PC-3 (cell line): ENCODE results near the gene CACNA1D. TPM values are rescaled to one million over a fixed set of nuclear protein-coding genes. Genes with fewer than 3 reads are reported as not detected.

ENCODE experiments used
- ATAC-seq: fragments of 200-7000 bp; cut with Tn5 transposase; 2 replicates; pipeline ENCODE4 v1.9.1; 2020; ENCODE audit warnings: mild to moderate bottlenecking, moderate library complexity
- BruUV-seq: library from RNA; stranded (reverse); fragments of 400-500 nt; replicated peaks from 2 replicates; lab custom pipeline; 2021; lab: Mats Ljungman, UMichigan
- CTCF ChIA-PET: fragments of 300-600 bp; sonication (Branson Sonifier 250); formaldehyde crosslinking; loops from one replicate; lab custom pipeline; 2022; ENCODE audit warnings: antibody characterized with exemption; lab: Charles Lee
- POLR2A ChIA-PET: fragments of 300-600 bp; sonication (Branson Sonifier 250); formaldehyde crosslinking; loops from one replicate; lab custom pipeline; 2022; ENCODE audit warnings: antibody characterized with exemption; ENCODE audit not compliant: unreplicated experiment; lab: Charles Lee
- DNase-seq: peaks from one replicate; pipeline ENCODE4 v3.0.0-alpha.2; 2015
- H2AFZ ChIP-seq: fragments of 300-600 bp; sonication (generic); 2 replicates; pipeline ENCODE4 v1.6.0; 2016; ENCODE audit warnings: antibody characterized with exemption, low read length
- H3F3A ChIP-seq: fragments of 300-600 bp; sonication (generic); one replicate; pipeline ENCODE4 v1.6.0; 2017; ENCODE audit warnings: antibody characterized with exemption, low read length, control low read depth, mild to moderate bottlenecking; ENCODE audit not compliant: unreplicated experiment
- H3K27ac ChIP-seq: fragments of 300-600 bp; sonication (generic); 2 replicates; pipeline ENCODE4 v1.5.1; 2016; ENCODE audit warnings: mild to moderate bottlenecking, low read length
- H3K27me3 ChIP-seq: fragments of 300-600 bp; sonication (generic); 2 replicates; pipeline ENCODE4 v1.6.1; 2016; ENCODE audit warnings: low read length, mixed read lengths
- H3K36me3 ChIP-seq: fragments of 300-600 bp; sonication (generic); 2 replicates; pipeline ENCODE4 v1.6.1; 2016; ENCODE audit warnings: low read depth, mixed run types, low read length, mixed read lengths
- H3K4me1 ChIP-seq: fragments of 300-600 bp; sonication (generic); 2 replicates; pipeline ENCODE4 v1.5.1; 2016; ENCODE audit warnings: low read length; ENCODE audit not compliant: insufficient read depth
- H3K4me2 ChIP-seq: fragments of 300-600 bp; sonication (generic); 2 replicates; pipeline ENCODE4 v1.6.0; 2016; ENCODE audit warnings: low read length
- H3K4me3 ChIP-seq: fragments of 300-600 bp; sonication (generic); 2 replicates; pipeline ENCODE4 v1.5.1; 2016; ENCODE audit warnings: mild to moderate bottlenecking, low read length, mixed read lengths
- H3K79me2 ChIP-seq: fragments of 300-600 bp; sonication (generic); 2 replicates; pipeline ENCODE4 v1.6.1; 2017; ENCODE audit warnings: low read length, mixed read lengths
- H3K9ac ChIP-seq: fragments of 300-600 bp; sonication (generic); 2 replicates; pipeline ENCODE4 v1.6.0; 2016; ENCODE audit warnings: mild to moderate bottlenecking, low read length
- H3K9me2 ChIP-seq: fragments of 300-600 bp; sonication (generic); replicated peaks from 2 replicates; pipeline ENCODE4 v1.6.1; 2016; ENCODE audit warnings: mixed run types, low read length, mixed read lengths
- H3K9me3 ChIP-seq: fragments of 300-600 bp; sonication (generic); 2 replicates; pipeline ENCODE4 v1.6.1; 2016; ENCODE audit warnings: low read length, mixed read lengths
- H4K20me1 ChIP-seq: fragments of 300-600 bp; sonication (generic); 2 replicates; pipeline ENCODE4 v1.6.1; 2016; ENCODE audit warnings: low read length, mixed read lengths
- CTCF ChIP-seq: fragments of 300-600 bp; sonication (generic); conservative IDR thresholded peaks from 2 replicates; pipeline ENCODE4 v1.5.1; 2017; ENCODE audit warnings: antibody characterized with exemption, low read depth, mild to moderate bottlenecking, low read length
- EZH2 ChIP-seq: fragments of 300-600 bp; sonication (generic); IDR thresholded peaks from one replicate; pipeline ENCODE4 v1.6.1; 2017; ENCODE audit warnings: antibody characterized with exemption, mild to moderate bottlenecking, low read length; ENCODE audit not compliant: unreplicated experiment
- EZH2phosphoT487 ChIP-seq: fragments of 300-600 bp; sonication (generic); IDR thresholded peaks from 2 replicates; pipeline ENCODE4 v1.6.1; 2018; ENCODE audit warnings: mild to moderate bottlenecking, antibody characterized with exemption, low read length, borderline replicate concordance
- intact Hi-C: fragments of 100-400 bp; cut with micrococcal nuclease; formaldehyde crosslinking; loops from 2 replicates; pipeline ENCODE4 v1.9.0; 2023
- total RNA-seq: library from RNA; depleted of rRNA; stranded (reverse); fragments of >200 nt; gene quantifications from 2 replicates; pipeline ENCODE4 v1.2.3, GENCODE V29; 2014

Gene CACNA1D
- total RNA-seq, 1 experiment from 2014 or later, result not detected

GRCh38 chr3:53721187-53722119 lies 227.0 kb downstream of the CACNA1D start:
- Histone ChIP-seq H3F3A (no peaks in the 10 kb centered on the region), H3K4me3 (no peak overlapping the region), H3K4me2 (no peak overlapping the region), H3K36me3 (no peaks in the 10 kb centered on the region), H3K9me2 (no peaks in the 10 kb centered on the region), H3K9ac (no peak overlapping the region), H3K27me3 (peaks cover 57% of the 10 kb centered on the region), H3K4me1 (no peaks in the 10 kb centered on the region), H3K9me3 (no peaks in the 10 kb centered on the region), H3K79me2 (no peaks in the 10 kb centered on the region), H4K20me1 (no peaks in the 10 kb centered on the region), H3K27ac (no peak overlapping the region), H2AFZ (no peak overlapping the region)
- DNase-seq (peak; percentile 23), ATAC-seq (peak; percentile 27; the same call in 1 of the 2 replicates)
- ChIA-PET CTCF (no interaction called here), POLR2A (interaction anchor here (0.6 kb wide), 1 partner anchor 171 kb away, joined by 3 read pairs; no protein-coding TSS in a partner anchor)
- no TSS peak for BruUV-seq
- intact Hi-C loops, result no loop called here
- TF ChIP-seq EZH2 (no peak), EZH2phosphoT487 (no peak), CTCF (no peak; the same call in 1 of the 2 replicates)

- ATAC-seq (no peak), DNase-seq (no peak)
- H4K20me1 ChIP-seq, result no peaks in the 10 kb centered on the region
- no peaks in the 10 kb centered on the region for H3K36me3 ChIP-seq
- BruUV-seq, result no TSS peak
- no peak overlapping the region for H3K4me2 ChIP-seq
- peaks cover 71% of the 10 kb centered on the region for H3K27me3 ChIP-seq
- no peaks in the 10 kb centered on the region for H3K79me2 ChIP-seq
- POLR2A ChIA-PET, result no interaction called here
- no peak overlapping the region for H3K4me3 ChIP-seq
- no peaks in the 10 kb centered on the region for H3K9me2 ChIP-seq
- no peaks in the 10 kb centered on the region for H3K4me1 ChIP-seq
- no peaks in the 10 kb centered on the region for H3F3A ChIP-seq
- H2AFZ ChIP-seq, result no peak overlapping the region
- CTCF ChIA-PET, result no interaction called here
- no peaks in the 10 kb centered on the region for H3K9me3 ChIP-seq
- no peak overlapping the region for H3K27ac ChIP-seq
- intact Hi-C loops, result no loop called here
- H3K9ac ChIP-seq, result no peak overlapping the region
- TF ChIP-seq EZH2phosphoT487 (no peak), CTCF (no peak), EZH2 (no peak)
These were observed 230.2 kb downstream of the CACNA1D start for GRCh38 chr3:53724566-53724965.

GRCh38 chr3:53725387-53725995 lies 231.1 kb downstream of the CACNA1D start:
- no peak overlapping the region for H3K27ac ChIP-seq
- ATAC-seq, result no peak
- no peak overlapping the region for H3K9ac ChIP-seq
- ChIA-PET CTCF (no interaction called here), POLR2A (interaction anchor here (0.6 kb wide), 1 partner anchor 15 kb away, joined by 5 read pairs; no protein-coding TSS in a partner anchor)
- no peaks in the 10 kb centered on the region for H3K9me2 ChIP-seq
- no peak overlapping the region for H3K4me3 ChIP-seq
- DNase-seq, result no peak
- H3K36me3 ChIP-seq, result no peaks in the 10 kb centered on the region
- no peaks in the 10 kb centered on the region for H3K79me2 ChIP-seq
- no peaks in the 10 kb centered on the region for H3K9me3 ChIP-seq
- BruUV-seq, result no TSS peak
- H3K4me1 ChIP-seq, result no peaks in the 10 kb centered on the region
- no peaks in the 10 kb centered on the region for H4K20me1 ChIP-seq
- intact Hi-C loops, result no loop called here
- TF ChIP-seq EZH2phosphoT487 (no peak), EZH2 (no peak), CTCF (no peak)
- H3K4me2 ChIP-seq, result no peak overlapping the region
- no peaks in the 10 kb centered on the region for H3F3A ChIP-seq
- peaks cover 81% of the 10 kb centered on the region for H3K27me3 ChIP-seq
- no peak overlapping the region for H2AFZ ChIP-seq
